ENCODE measurements around the gene ITIH1.

Gene ITIH1

DNA sequence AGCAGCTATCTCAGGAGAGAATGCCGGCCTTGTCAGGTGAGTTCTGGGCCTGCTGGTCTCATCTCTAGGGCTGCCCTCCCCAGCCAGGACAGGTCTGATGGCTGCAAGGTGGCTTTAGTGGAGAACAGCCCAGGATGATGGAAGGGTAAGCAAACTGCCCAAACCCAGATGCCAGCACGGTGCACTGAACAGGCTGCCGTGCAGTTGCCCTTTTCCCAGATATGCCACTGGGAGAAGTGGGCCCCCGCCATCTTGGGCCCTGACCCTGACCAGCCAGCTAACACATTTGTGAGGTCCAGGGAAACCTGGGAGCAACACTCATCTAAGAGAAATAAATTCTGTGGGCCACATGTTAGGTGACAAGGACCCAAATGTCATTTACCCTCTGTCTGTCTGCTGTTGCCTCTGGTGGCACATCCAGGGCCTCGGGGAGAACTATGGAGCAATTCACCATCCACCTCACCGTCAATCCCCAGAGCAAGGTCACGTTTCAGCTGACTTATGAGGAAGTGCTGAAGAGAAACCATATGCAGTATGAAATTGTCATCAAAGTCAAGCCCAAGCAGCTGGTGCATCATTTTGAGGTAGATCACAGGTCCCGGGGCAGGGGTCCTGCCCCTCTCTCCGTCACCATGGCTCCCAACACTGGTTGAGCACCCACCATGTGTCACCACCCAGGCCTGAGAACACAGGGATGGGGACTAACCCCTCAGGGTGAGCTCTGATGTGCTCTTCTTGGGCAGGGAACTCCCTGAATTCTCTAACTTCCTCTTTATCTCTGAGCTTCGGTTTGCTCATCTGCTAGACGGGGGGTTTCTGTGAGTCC lies 1.8 kb downstream of the ITIH1 start:
- TF ChIP-seq, protein P1, sequence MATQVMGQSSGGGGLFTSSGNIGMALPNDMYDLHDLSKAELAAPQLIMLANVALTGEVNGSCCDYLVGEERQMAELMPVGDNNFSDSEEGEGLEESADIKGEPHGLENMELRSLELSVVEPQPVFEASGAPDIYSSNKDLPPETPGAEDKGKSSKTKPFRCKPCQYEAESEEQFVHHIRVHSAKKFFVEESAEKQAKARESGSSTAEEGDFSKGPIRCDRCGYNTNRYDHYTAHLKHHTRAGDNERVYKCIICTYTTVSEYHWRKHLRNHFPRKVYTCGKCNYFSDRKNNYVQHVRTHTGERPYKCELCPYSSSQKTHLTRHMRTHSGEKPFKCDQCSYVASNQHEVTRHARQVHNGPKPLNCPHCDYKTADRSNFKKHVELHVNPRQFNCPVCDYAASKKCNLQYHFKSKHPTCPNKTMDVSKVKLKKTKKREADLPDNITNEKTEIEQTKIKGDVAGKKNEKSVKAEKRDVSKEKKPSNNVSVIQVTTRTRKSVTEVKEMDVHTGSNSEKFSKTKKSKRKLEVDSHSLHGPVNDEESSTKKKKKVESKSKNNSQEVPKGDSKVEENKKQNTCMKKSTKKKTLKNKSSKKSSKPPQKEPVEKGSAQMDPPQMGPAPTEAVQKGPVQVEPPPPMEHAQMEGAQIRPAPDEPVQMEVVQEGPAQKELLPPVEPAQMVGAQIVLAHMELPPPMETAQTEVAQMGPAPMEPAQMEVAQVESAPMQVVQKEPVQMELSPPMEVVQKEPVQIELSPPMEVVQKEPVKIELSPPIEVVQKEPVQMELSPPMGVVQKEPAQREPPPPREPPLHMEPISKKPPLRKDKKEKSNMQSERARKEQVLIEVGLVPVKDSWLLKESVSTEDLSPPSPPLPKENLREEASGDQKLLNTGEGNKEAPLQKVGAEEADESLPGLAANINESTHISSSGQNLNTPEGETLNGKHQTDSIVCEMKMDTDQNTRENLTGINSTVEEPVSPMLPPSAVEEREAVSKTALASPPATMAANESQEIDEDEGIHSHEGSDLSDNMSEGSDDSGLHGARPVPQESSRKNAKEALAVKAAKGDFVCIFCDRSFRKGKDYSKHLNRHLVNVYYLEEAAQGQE (IDR thresholded peaks at IDR 0.05; ENCODE audit: insufficient read depth in 1 of 2, low read depth in 2 of 2, low read length in 2 of 2): no peak
- TF ChIP-seq POLR2AphosphoS5 (IDR thresholded peaks at IDR 0.05; ENCODE audit: low read depth, low read length) (no peak), TAF1 (IDR thresholded peaks at IDR 0.05; ENCODE audit: borderline replicate concordance, insufficient read depth, low read length) (no peak), SIN3A (IDR thresholded peaks at IDR 0.05; ENCODE audit: borderline replicate concordance, insufficient read depth, low read length) (no peak)

GRCh38 chr3:52779837-52780585 lies 2.6 kb downstream of the ITIH1 start:
- TF ChIP-seq TAF1 (IDR thresholded peaks at IDR 0.05; ENCODE audit: borderline replicate concordance, insufficient read depth, low read length) (no peak), FOXP2 (optimal IDR thresholded peaks at IDR 0.05; ENCODE audit: borderline replicate concordance, extremely low read depth, extremely low read length, insufficient read depth) (no peak), POLR2AphosphoS5 (IDR thresholded peaks at IDR 0.05; ENCODE audit: low read depth, low read length) (no peak)

GRCh38 chr3:52781741-52782140 lies 4.3 kb downstream of the ITIH1 start:
- no peak for TF ChIP-seq TAF1 (IDR thresholded peaks at IDR 0.05; ENCODE audit: borderline replicate concordance, insufficient read depth, low read length)
- TF ChIP-seq, protein P1 (IDR thresholded peaks at IDR 0.05; ENCODE audit: insufficient read depth in 1 of 2, low read depth in 2 of 2, low read length in 2 of 2): no peak
- no peak for TF ChIP-seq FOXP2 (optimal IDR thresholded peaks at IDR 0.05; ENCODE audit: borderline replicate concordance, extremely low read depth, extremely low read length, insufficient read depth)
- TF ChIP-seq POLR2AphosphoS5 (IDR thresholded peaks at IDR 0.05; ENCODE audit: low read depth, low read length): no peak
- no peak for TF ChIP-seq SIN3A (IDR thresholded peaks at IDR 0.05; ENCODE audit: borderline replicate concordance, insufficient read depth, low read length)

- TF ChIP-seq POLR2AphosphoS5 (IDR thresholded peaks at IDR 0.05; ENCODE audit: low read depth, low read length) (no peak), FOXP2 (optimal IDR thresholded peaks at IDR 0.05; ENCODE audit: borderline replicate concordance, extremely low read depth, extremely low read length, insufficient read depth) (no peak), TAF1 (IDR thresholded peaks at IDR 0.05; ENCODE audit: borderline replicate concordance, insufficient read depth, low read length) (no peak), SIN3A (IDR thresholded peaks at IDR 0.05; ENCODE audit: borderline replicate concordance, insufficient read depth, low read length) (no peak)
- TF ChIP-seq, protein P1 (IDR thresholded peaks at IDR 0.05; ENCODE audit: insufficient read depth in 1 of 2, low read depth in 2 of 2, low read length in 2 of 2): peak in 1 of 2 experiments; percentile 70; a peak in 1 of 4 replicates
Measured at GRCh38 chr3:52782412-52783210, 5.2 kb downstream of the ITIH1 start.

GRCh38 chr3:52783211-52783555 lies 5.8 kb downstream of the ITIH1 start:
- TF ChIP-seq POLR2AphosphoS5 (IDR thresholded peaks at IDR 0.05; ENCODE audit: low read depth, low read length) (no peak), SIN3A (IDR thresholded peaks at IDR 0.05; ENCODE audit: borderline replicate concordance, insufficient read depth, low read length) (no peak), FOXP2 (optimal IDR thresholded peaks at IDR 0.05; ENCODE audit: borderline replicate concordance, extremely low read depth, extremely low read length, insufficient read depth) (no peak), TAF1 (IDR thresholded peaks at IDR 0.05; ENCODE audit: borderline replicate concordance, insufficient read depth, low read length) (no peak)
- TF ChIP-seq, protein P1 (IDR thresholded peaks at IDR 0.05; ENCODE audit: insufficient read depth in 1 of 2, low read depth in 2 of 2, low read length in 2 of 2): no peak
